GM21528 (cell line): ENCODE measurements around the gene RPL38.
"Not testable (repeated sequence)": the region's sequence is repeated elsewhere in the genome, so short reads cannot be mapped to it uniquely, and the experiment has no call there.

Source experiments
- ATAC-seq: cut with Tn5 transposase; IDR thresholded peaks from one replicate; pipeline ENCODE4 v1.9.1; 2021; ENCODE audit warnings: mild to moderate bottlenecking, moderate library complexity; ENCODE audit not compliant: unreplicated experiment, low FRiP score

The RPL38 gene

DNA sequence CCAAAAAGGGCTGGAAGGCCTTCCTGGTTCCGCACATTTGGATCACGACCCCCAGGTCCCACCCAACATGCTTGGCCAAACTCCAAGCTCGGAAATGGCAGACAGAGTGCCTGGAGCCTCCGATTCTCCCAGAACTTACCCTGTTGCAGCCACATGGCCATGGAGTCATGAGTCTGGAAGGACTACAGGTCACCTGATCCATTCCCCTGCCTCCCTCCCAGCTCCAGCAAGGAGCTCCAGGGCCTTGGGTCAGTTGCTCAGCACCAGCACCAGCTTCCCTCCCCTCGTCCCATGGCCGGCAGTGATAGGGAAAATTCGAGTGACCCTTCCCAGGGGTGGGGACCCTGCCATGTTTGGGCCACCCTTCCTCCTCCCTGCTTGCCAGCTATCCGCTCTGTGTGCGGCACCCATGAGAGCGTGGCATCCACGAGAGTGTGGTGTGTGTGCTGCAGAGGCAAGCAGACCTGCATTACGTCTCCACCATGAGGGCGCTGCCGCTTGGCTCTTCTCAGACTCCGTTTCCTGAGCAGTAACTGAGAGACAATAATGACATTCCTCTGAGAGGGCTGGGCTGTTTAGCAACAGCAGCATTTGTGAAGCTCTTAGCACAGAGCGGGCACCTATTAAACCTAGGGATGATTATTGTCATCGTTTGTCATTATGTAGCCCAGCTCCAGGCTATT lies 21.3 kb upstream of the RPL38 start:
- ATAC-seq = no peak

DNA sequence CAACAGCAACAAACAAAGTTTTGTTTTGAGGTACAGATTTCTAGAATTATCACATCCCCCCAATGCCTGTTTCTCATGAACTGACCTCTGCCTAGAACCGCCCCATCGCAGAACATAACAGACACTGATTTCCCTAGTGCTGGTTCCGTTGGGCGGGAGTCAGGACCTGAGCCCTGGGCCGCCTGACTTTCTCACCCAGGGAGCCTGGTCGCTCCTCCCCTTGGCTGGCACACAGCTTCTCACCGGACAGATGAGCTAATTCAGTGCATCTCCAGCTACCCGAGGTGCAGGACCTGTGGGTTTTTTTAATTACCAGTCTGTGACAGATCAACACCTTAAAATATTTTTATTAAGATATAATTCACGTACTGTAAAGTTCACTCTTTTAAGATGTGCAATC lies 20.1 kb upstream of the RPL38 start:
- ATAC-seq = no peak

DNA sequence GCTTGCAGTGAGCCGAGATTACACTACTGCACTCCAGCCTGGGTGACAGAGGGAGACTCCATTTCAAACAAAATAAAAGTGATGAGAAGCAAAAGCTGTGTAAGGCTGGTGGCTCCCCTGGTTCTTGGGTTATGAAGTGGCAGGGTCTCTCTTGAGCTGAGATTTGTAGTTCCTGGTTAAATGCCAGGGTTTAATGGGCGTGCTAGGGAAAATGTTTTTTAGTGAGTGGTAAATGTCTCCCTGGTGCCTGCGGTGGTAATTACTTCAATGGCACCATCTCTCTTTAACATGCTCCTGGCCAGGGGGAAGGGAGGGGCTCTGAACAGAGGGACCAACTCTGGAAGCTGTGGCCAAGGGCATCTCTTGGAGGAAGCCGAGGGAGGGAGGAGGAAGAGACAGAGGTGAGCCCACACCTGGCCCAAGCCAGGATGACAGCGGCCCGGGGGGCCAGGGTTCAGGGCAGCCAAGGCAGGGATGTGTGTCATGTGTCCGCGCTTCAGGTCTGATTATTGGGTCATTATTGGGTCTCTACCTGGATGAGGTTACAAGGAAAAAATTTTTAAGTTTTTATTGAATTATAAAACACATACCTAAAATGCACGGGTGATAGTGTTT lies 17.8 kb upstream of the RPL38 start:
- no peak for ATAC-seq

DNA sequence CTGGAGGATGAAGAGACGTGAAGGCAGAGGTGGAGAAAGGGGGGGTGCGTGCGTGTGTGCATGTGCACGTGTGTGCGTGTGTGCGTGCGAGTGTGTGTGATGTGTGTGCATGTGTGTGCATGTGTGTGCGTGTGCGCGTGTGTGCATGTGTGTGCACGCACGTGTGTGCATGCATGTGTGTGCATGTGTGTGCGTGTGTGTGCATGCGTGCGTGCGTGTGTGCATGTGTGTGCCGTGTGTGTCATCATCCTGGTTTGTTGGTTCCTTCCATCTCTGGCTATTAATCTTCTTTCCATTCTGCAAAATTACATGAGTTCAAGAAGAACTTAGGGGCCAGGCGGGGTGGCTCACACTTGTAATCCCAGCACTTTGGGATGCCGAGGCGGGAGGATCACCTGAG lies 17.0 kb upstream of the RPL38 start:
- ATAC-seq = no peak

DNA sequence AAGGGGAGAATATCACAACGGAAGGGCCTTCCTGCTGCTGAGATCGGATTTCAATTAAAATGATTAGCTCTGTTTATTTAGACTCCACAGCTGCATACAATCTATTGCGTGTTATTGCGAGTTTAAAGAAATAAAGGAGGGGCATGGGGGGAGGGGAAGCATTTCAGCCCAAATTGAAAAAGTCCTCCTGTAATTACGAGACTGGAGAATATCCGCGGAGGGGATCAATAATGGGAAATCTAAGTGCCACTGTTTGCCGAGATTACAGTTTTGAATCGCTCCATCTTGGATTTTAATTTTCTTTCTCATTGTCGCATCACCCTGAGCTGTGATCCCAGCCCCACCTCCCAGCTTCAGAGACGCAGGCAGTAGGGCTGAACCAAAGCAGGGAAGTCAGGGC lies 15.7 kb upstream of the RPL38 start:
- no peak for ATAC-seq

DNA sequence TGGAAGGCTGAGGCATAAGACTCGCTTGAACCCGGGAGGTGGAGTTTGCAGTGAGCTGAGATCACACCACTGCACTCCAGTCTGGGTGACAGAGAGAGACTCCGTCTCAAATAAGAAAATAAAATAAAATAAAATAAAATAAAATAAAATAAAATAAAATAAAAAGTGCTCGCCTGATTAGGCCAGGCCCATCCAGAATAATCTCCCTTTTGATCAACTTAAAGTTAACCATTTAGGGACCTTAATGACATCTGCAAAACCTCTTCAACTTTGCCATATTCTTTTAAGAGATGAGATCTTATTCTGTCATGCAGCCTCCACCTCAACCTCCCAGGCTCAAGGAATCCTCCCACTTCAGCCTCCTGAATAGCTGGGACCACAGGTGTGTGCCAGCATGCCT lies 14.8 kb upstream of the RPL38 start:
- ATAC-seq = not testable (repeated sequence)

DNA sequence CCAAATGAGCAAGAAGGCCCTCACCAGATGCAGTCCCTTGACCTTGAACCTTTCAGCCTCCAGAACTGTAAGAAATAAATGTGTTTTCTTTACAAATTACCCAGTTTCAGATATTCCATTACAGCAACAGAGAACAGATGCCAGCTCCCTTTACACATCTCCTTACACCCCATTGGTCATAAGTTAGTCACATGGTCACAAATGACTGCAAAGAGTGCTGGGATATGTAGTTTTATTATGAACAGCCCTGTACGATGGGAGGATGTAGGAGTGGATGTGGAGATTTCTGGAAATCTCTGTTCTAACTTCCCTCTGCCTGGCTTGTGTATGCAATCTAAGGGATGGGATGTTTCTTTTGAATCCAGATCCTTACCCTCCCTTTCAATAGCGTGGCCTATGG lies 13.3 kb upstream of the RPL38 start:
- no peak for ATAC-seq

DNA sequence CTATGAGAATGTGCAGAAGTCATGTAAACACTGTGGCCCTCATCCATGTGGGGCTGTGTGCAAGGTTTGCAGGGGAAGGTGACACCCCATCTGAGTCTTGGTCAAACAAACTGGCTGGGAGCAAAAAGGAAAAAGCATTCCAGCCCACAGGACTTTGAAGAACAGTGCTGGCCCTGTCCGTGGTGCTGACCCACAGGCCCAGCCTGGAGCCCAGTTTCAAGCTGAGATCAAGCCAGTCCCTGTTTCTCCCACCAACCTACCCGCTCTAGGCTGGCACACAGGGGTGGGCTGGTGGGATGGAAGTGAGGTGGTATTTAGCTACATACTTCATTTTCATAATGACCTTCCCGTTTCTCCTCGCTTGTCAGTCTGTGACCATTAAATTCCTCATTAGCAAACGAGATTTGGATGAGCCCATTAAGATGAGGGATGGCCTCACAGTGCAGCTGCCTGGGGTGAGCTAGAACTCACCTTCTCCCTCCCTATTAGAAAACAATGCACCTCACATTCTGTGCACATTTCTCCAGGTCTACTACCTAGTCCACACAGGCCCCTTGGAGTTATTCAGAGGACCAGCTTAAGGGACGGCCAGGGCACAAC lies 12.6 kb upstream of the RPL38 start:
- no peak for ATAC-seq

DNA sequence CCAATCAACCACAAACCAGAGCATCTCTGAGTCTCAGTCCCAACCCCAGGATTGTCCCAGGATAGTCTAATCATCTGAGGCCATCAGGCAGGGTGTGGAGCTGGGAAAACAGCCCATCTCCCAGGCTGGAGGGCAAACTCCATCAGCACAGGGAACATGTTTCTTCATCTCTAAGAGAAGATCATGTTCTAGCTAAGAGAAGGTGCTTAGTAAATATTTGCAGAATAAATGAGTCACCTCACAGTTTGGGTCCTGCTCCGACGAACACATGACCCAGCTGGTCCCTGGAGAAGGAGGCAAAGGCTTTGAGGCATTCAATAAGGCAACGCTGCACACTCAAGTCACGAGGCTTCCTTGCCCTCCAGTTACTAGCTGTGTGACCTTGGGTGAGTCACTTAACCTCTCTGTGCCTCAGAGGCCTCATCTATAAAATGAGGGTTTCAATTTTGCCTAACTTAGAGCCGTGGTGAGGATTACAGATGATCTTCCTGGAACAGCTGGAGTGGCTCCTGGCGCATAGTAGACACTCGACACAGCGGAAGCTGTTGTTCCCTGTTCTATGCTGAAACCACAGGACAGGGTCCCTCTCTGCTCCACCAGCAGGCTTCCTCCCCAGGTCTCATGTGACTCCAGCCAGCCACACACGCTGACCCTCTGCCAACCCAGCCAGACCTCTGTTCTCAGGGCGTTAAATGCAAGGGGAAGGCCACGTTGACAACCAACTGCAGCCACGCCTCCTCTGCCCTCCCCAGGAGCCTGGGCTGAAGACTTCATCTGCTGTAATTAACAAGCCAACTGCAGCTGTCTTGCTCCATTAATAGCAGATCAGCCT lies 10.3 kb upstream of the RPL38 start:
- no peak for ATAC-seq

DNA sequence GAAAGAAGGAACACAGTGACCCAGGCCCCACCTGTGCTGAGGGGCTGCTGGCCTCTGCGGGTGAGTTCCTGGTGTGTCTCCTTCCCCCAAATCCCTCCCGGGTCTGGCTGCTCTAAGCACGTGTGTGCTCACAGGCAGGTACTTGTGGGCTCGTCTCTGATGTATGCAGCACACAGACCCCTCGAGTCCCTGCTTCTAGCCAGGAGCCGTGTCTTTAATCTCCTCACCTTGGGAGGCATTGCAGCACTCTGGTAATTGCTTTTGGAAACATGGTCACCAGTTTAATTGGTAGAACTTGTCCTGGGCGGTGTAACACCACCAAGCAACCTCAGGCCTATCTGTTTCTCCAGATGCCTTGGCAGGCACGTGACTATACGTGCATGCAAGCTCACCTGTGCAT lies 8.8 kb upstream of the RPL38 start:
- no peak for ATAC-seq

DNA sequence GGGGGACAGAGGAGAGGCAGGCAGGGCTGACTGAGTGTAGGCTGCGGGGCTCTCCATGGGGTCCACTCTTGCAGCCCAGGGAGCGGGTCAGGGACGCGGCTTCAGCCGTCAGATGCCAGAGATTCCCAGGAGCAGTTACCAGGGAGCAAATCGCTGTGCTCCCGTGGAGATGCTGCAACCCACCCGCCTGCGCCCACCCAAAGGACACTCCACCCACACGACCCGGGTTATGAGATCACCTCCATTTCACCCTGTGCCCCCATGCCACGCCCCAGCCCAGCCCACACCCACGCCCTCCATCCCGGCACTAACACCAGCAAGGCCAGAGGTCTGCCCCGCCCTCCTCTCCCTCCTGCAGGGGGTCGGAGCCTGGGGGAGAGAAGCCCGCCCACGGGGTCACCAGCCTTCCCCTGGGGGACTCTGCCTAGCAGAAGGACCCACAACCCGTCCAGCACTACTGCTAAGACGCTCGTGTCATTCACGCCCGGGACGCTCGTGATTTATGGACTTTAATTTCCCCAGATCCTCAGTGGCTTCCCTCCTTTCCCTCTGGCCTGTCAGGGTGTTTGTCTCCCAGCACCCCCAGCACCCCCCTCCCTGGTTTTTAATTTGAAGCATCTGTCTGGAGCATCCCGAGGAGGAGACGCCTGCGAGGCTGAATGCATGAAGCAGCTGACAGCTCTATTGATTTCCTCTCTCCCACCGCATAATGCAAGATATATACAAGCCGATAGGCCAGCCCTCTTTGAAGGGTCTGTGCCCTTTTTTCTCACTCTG lies 6.7 kb upstream of the RPL38 start:
- ATAC-seq = no peak

DNA sequence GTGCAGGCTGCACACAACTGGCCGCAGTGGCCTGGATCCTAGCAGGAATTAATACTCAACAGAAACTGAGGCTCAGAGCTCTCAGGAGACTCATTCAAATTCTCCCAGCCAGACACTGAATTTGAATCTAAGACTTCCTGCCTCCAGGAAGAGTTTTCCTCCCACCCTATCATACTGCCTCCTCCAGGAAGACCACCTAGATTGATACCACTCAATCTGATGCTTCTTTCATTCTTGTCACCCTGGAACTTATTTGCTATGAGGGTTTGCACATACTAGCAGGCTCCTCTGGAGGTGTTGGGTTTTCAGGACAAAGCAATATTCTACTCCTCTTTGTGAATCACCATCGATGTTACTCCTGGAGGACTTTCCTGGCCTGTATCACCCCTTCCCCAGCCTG lies 5.7 kb upstream of the RPL38 start:
- ATAC-seq = no peak

DNA sequence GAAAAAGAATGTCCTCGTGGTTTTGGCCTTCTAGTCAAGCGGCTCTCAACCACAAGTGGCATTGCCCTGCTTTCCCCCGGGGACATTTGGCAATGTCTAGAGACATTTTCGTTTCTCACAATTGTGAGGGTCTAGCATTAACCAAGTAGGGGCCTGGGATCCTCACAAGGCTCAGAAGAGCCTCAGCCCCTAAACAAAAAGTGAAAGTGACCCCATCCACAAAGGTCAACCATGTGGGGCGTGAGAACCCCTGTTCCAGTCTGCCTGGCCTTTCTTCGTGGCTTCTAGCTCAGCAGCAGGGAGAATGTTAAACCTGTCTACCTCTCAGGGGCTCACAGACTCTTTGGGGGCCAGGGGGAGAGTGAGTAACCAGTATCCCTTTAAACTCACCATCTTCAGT lies 4.8 kb upstream of the RPL38 start:
- no peak for ATAC-seq

DNA sequence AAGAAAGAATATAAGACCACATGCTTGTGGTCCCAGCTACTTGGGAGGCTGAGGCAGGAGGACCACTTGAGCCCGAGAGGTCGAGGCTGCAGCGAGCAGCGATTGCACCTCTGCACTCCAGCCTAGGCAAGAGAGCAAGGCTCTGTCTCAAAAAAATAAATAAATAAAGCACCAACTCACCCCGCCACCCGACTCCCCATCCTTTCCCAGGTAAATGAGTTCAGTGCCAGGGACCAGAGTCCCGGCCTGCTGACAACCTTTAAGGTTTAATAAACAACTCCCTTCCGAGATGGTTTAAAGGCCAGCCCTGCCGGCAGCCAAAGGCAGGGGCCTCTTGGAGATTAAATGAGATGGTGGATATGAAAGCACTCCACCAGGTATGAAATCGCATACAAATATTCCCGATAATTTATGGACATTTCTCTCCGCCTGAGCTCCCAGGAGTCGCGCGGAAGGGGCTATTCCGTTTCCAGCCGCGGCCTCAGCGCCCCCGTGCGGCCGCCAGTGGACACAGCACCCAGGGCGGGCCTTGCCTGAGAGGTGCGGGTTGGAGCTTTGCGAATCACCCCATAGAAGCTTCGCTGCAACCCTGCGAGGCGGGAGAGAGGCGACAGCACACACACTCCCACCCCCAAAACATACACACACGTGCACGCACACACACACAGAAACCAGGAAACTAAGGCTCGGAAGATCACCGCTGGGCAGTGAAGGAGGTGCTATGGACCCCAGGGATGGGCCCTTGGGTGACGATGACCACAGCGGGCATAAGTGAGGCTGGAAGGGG lies 4.0 kb upstream of the RPL38 start:
- no peak for ATAC-seq

DNA sequence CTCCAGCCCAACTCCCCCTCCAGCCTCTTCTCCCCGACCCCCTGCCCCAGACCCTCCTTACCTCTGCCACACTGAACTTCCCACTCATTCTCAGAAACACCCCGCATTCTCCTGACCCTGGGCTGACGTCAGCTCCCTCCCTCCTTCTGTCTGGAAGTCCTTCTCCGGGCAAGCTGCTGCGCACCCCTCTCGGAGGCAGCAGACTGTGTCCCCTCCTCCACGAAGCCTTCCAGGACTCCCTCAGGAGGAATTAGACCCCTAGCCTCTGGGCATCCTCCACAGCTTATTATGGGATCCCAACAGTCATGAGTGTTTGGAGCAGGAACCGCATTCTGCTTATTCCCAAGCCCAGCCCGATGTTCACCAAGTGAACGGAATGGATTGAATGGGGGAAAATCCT lies 3.4 kb upstream of the RPL38 start:
- ATAC-seq = no peak

DNA sequence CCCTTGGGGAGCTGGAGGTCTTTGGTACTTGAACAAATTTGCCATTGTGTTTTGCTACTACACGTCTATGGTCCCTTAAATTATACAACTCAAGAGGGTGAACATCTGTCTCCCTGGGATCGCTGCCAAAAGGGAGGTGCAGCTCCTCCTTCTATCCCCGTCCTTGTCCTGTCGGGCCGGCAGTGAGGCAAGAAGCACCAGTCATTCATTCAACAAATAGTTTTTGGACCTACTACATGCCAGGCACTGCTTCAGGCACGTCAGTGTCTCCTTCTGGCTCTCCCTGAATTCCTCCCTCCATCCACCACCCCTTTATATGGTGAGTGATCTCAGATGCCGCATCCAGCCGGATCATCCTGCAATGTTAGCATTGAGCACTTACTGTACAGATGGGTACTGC lies 2.2 kb upstream of the RPL38 start:
- no peak for ATAC-seq

DNA sequence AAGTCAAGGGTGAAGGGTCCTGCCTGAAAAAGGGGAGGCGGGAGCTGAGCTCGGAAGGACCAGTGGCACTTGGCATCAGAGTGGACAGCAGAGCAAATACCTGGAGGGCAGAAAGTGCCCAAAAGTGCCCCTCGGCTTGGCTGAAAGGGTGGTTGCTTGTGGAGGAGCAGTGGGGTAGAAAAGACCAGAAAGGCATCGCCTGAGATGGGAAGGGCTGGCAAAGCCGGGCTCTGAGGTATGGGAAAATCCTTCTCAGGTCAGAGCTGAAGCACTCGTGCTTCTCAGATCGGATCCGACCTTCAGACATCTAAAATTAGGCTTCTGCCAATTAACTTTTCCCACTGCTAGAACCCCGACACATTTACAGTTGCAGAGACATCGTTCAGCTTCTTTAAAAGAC lies 1.5 kb upstream of the RPL38 start:
- no peak for ATAC-seq

DNA sequence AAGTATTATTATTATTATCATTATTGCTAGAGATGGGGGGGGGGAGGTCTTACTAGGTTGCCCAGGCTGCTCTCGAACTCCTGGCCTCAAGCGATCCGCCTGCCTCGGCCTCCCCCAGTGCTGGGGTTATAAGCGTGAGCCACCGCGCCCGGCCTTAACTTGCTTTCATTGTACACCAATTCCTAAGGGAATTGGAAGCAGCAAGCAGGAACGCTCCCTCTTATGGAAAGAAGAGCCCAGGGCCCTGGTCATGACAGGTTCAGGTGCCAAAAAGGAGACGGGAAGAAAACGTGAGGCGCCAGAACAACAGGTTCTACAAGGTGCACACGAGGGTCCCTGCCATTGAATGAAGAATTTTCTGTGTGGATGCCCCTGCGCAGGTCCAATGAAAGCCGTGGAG lies 540 bp upstream of the RPL38 start:
- no peak for ATAC-seq

DNA sequence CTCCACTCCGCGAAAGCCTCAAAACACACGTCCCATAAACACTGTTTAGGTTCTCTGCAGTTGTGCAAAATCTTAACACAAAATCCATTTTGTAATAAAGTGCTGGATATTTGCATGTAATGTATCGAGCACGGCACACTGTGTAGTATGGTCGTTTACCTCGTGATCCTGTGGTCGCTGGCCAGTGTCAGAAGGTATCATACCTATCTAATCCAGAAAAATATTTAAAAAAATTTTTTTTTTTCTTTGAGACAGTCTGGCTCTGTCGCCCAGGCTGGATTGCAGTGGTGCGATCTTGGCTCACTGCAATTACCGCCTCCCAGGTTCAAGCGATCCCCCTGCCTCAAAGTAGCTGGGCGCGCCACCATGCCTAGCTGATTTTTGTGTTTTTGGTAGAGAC lies 996 bp downstream of the RPL38 start:
- ATAC-seq = no peak

DNA sequence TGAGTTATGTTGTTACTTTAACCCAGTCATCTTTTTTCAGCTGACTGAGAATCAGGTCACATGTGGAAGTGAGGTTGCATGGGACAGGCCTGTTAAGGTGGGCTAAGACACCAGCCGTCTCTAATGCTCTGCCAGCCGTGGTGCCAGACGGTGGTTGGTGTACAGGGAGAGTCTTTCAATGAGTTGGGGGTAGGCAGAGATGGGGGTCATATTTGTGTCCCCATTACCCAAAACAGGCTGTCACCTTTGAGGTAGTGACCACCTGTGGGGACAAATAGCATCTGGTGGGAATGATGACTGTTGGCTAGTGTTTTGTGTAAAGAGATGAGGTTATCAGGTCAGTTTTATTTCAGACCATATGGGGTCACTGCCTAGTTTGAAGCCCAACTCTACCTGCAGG lies 1.8 kb downstream of the RPL38 start:
- ATAC-seq = no peak
